22Rv1 (cell line): ENCODE data around the gene ARHGAP26.

ENCODE experiments used
- H3K27ac ChIP-seq: fragments of 450-650 bp; 2 replicates; pipeline ENCODE4 v1.5.1; 2017
- CTCF ChIP-seq: fragments of 450-650 bp; IDR thresholded peaks from 2 replicates; pipeline ENCODE4 v1.5.1; 2017; ENCODE audit warnings: mild to moderate bottlenecking
- ZFX ChIP-seq: fragments of 450-650 bp; IDR thresholded peaks from 2 replicates; pipeline ENCODE4 v1.6.1; 2017; ENCODE audit warnings: antibody characterized with exemption, borderline replicate concordance

Gene ARHGAP26

GRCh38 chr5:143063175-143063970 lies 293.2 kb downstream of the ARHGAP26 start:
- TF ChIP-seq ZFX (no peak), CTCF (no peak)

GRCh38 chr5:143064218-143064641 lies 294.1 kb downstream of the ARHGAP26 start:
- no peak overlapping the region for H3K27ac ChIP-seq
- TF ChIP-seq CTCF (no peak), ZFX (no peak)

More at GRCh38 chr5:143063175-143063970, 293.2 kb downstream of the ARHGAP26 start:
- no peak overlapping the region for H3K27ac ChIP-seq

- no peak overlapping the region for H3K27ac ChIP-seq
- no peak for TF ChIP-seq ZFX
- no peak for TF ChIP-seq CTCF
Measured at GRCh38 chr5:143064676-143065075, 294.5 kb downstream of the ARHGAP26 start.

- no peak overlapping the region for H3K27ac ChIP-seq
- TF ChIP-seq CTCF (no peak), ZFX (no peak)
Measured at GRCh38 chr5:143065185-143065965, 295.2 kb downstream of the ARHGAP26 start.

- H3K27ac ChIP-seq: no peak overlapping the region
- no peak for TF ChIP-seq CTCF
- TF ChIP-seq ZFX: no peak
Measured at GRCh38 chr5:143065996-143066522, 295.9 kb downstream of the ARHGAP26 start.

GRCh38 chr5:143066556-143067281 lies 296.5 kb downstream of the ARHGAP26 start:
- no peak overlapping the region for H3K27ac ChIP-seq
- TF ChIP-seq CTCF (no peak), ZFX (no peak)
